IgD-negative memory B cell (primary cell): Measurements from ENCODE around the gene PROS1. TPM values are rescaled to one million over a fixed set of nuclear protein-coding genes. Genes with fewer than 3 reads are reported as not detected.
"Not testable (repeated sequence)": the region's sequence is repeated elsewhere in the genome, so short reads cannot be mapped to it uniquely, and the experiment has no call there.

Experiments used
- H3K27ac Mint-ChIP-seq, 3 donors: one replicate each; pipeline ENCODE4 v1.8.0; 2020 to 2022; ENCODE audit warnings: mild to moderate bottlenecking in 3 of 3, mixed read lengths in 3 of 3, moderate library complexity in 1 of 3
- H3K27me3 Mint-ChIP-seq: one replicate; pipeline ENCODE4 v1.8.0; 2021; ENCODE audit warnings: mixed read lengths
- H3K36me3 Mint-ChIP-seq: one replicate; pipeline ENCODE4 v1.8.0; 2020; ENCODE audit warnings: mild to moderate bottlenecking, mixed read lengths
- H3K4me1 Mint-ChIP-seq, 3 donors: one replicate each; pipeline ENCODE4 v1.8.0; 2020 to 2022; ENCODE audit warnings: mixed read lengths in 3 of 3, mild to moderate bottlenecking in 1 of 3
- H3K4me3 Mint-ChIP-seq, 4 donors: one replicate each; pipeline ENCODE4 v1.8.0; 2020 to 2022; ENCODE audit warnings: mild to moderate bottlenecking in 4 of 4, mixed read lengths in 4 of 4, moderate library complexity in 3 of 4
- H3K9me3 Mint-ChIP-seq, 3 donors: one replicate each; pipeline ENCODE4 v1.8.0; 2020 to 2021; ENCODE audit warnings: mixed read lengths in 3 of 3, mild to moderate bottlenecking in 1 of 3
- polyA plus RNA-seq: library from polyadenylated mRNA; unstranded; fragments of 300-500 nt; fragmentation: Illumina TruSeq; gene quantifications from one replicate; pipeline ENCODE4 v1.2.3, GENCODE V29; 2021

The PROS1 gene
- polyA plus RNA-seq, 1 donor from 2014 or later: 0.26 TPM

DNA sequence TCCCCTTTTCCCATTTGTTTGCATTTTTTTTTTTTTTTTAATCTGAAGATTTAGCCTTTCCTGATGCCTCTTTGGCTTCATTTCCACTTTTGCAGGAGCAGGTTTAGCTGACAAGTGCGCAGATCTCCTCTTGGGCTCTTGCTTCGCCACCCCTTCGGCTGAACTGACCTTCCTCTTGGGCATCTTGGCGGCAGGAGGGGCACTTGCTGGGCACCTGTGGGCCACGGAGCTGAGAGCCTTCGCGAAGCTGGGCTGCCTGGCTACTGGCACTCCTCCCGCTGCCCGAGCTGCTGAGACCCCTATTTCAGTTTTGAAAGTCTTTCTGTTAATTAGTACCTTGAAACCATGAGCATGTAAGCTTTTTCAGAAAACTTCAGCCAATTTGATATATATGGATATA, 15.1 kb upstream of the PROS1 start:
- Mint-ChIP-seq H3K36me3 (no peaks in the 10 kb centered on the region), H3K4me3 (no peak overlapping the region), H3K27ac (no peak overlapping the region), H3K9me3 (no peaks in the 10 kb centered on the region), H3K4me1 (peaks cover 0 to 3% (median 0%) of the 10 kb centered on the region in 3 donors), H3K27me3 (no peaks in the 10 kb centered on the region)

DNA sequence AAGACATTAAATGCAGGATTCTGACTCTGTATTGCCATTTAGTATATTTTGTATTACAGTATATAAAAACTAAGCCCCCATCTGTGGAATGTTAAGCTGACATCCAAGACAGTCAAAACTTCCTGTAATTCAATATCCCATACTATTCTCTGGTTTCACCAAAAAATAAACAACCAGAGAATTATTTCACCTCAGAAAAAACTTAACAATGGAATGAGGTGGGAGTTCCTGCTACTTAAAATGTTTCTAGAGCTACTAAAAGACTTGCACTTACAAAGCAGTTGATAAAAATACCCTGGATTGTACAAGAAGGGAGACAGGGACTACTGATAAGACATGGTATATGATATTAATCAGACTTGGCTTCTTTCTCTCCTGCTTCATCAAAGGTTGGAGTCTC, 14.6 kb upstream of the PROS1 start:
- peaks cover 2% of the 10 kb centered on the region for H3K36me3 Mint-ChIP-seq
- no peak overlapping the region for H3K27ac Mint-ChIP-seq
- H3K4me1 Mint-ChIP-seq: peaks cover 0 to 3% (median 0%) of the 10 kb centered on the region in 3 donors
- no peaks in the 10 kb centered on the region for H3K27me3 Mint-ChIP-seq
- no peak overlapping the region for H3K4me3 Mint-ChIP-seq
- H3K9me3 Mint-ChIP-seq: no peaks in the 10 kb centered on the region

DNA sequence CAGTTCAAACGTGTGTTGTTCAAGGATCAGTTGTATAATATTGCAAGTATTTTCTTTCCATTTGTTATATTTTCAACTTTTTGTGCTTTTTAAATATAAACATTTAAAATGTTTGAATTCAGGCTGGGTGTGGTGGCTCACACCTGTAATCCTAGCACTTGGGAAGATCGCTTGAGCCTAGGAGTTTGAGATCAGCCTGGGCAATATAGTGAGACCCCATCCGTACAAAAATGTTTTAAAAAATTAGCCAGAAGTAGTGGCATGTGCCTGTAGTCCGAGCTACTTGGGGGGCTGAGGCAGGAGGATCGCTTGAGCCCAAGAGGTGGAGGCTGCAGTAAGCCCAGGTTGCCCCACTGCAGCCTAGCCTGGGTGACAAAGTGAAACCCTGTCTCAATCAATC, 10.9 kb upstream of the PROS1 start:
- H3K4me3 Mint-ChIP-seq: no peak overlapping the region
- H3K4me1 Mint-ChIP-seq: peaks cover 8 to 12% (median 10%) of the 10 kb centered on the region in 3 donors
- no peaks in the 10 kb centered on the region for H3K9me3 Mint-ChIP-seq
- H3K27ac Mint-ChIP-seq: no peak overlapping the region
- H3K27me3 Mint-ChIP-seq: no peaks in the 10 kb centered on the region
- H3K36me3 Mint-ChIP-seq: peaks cover 2% of the 10 kb centered on the region

DNA sequence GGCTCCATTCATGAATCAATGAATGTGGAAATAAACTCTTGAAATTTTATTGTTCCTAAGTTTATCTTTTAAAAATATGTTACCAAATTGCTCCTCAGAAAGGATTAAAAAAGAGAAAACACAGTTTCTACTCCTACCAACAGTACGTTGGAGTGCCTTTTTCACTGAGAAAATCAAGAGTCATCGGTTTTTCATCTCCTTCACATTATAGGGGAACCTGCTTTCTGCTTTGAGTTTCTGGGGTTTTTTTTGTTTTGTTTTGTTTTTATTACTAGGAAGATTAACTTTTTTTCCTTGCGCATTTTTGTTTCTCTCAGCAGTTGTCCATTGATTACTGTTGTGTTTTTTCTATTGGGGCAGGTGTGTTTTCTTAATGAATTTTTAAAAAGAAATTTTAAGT, 9.7 kb upstream of the PROS1 start:
- peaks cover 11 to 15% (median 14%) of the 10 kb centered on the region in 3 donors for H3K4me1 Mint-ChIP-seq
- no peak overlapping the region for H3K4me3 Mint-ChIP-seq
- peaks cover 2% of the 10 kb centered on the region for H3K36me3 Mint-ChIP-seq
- H3K27me3 Mint-ChIP-seq: no peaks in the 10 kb centered on the region
- no peaks in the 10 kb centered on the region for H3K9me3 Mint-ChIP-seq
- H3K27ac Mint-ChIP-seq: no peak overlapping the region

DNA sequence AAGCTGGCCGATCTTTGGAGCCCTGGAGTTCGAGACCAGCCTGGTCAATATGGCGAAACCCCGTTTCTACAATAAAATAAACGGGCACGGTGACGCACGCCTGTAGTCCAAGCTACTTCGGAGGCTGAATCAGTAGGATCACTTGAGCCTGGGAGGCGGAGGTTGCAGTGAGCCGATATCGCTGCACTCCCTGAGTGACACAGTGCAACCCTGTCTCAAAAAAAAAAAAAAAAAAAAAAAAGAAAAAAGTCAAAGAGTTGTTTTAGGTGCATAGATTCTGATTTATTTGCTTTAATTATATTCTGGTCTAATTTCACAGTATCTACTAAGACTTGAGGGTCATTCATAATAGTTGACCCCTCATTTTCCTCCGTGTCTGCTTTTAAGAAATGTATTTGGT, 8.0 kb upstream of the PROS1 start:
- Mint-ChIP-seq H3K27me3 (no peaks in the 10 kb centered on the region), H3K27ac (no peak overlapping the region), H3K4me3 (peak overlapping the region; percentile 18 to 80 (median 64)), H3K4me1 (peaks cover 11 to 15% (median 14%) of the 10 kb centered on the region in 3 donors), H3K36me3 (peaks cover 2% of the 10 kb centered on the region), H3K9me3 (no peaks in the 10 kb centered on the region)

DNA sequence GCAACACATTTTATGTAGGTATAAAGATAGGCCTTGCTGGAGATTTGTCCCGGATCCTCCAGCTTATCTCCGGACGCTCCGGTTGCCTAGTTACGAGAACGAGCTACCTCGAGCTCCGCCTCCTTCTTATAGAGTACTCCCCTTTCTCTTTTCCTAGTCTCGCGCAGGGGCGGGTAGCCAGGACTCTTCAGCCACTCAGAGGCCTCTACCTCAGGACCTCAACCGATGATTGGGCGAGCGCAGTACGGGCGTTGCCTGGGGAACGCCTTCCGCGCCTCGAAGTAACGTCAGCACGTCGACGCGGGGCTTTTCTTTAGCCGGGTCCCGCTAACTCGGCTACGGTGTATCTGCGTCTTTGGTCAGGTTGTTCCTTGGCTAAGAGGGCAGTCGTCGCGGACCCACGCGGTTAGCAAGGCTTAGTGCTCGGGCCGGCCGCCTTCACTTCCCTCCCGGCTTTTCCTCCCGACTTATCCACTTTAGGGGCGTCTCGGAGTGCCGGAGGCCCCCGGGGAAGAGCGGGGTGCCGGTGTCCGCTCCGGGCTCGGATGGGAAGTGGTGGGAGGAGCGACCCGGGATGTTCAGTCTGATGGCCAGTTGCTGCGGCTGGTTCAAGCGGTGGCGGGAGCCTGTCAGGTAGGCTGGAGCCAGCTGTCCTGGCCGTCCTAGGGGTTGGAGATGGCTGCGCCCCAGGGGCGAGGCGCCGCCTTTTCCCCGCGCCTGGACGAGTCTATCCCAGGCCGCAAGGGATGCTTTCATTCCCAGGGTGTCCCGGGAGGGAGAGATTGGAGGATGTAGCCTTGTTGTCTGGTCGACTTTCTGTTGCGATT, 6.4 kb upstream of the PROS1 start, which contains the start of gene ARL13B:
TSS of gene ARL13B (plus strand) at position 306 of the 827 bp plus-strand sequence. CDS start at position 575, 269 bp downstream.
- Mint-ChIP-seq H3K27ac (peak within 1 kb of the TSS; percentile 73 to 97 (median 92)), H3K27me3 (no peaks in the 10 kb centered on the region), H3K4me1 (peaks cover 11 to 15% (median 14%) of the 10 kb centered on the region in 3 donors), H3K9me3 (no peaks in the 10 kb centered on the region), H3K36me3 (peaks cover 2% of the 10 kb centered on the region), H3K4me3 (peak within 1 kb of the TSS; percentile 79 to 97 (median 94))

DNA sequence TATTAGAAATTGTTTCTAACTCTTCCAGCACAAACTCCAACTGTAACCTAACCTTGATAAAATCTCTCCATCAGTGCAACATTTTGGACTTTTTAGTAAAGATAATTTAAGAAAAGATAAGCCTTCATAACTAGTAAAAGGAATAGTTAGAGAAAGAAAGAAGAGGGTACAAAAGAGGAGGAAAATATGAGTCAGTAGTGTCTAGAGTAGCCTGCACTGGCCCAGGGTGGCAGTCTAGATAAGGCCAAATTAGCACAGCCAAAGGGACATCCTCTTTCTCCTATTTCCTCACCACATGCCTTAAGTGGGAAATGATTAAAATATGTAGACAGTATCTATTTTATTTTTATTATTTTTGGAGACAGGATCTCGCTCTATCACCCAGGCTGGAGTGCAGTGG, 3.7 kb downstream of the PROS1 start:
- Mint-ChIP-seq H3K36me3 (no peaks in the 10 kb centered on the region), H3K27ac (no peak overlapping the region), H3K9me3 (peaks cover 0 to 2% (median 0%) of the 10 kb centered on the region in 3 donors), H3K27me3 (peaks cover 17% of the 10 kb centered on the region), H3K4me1 (peaks cover 2 to 11% (median 4%) of the 10 kb centered on the region in 3 donors), H3K4me3 (no peak overlapping the region)

DNA sequence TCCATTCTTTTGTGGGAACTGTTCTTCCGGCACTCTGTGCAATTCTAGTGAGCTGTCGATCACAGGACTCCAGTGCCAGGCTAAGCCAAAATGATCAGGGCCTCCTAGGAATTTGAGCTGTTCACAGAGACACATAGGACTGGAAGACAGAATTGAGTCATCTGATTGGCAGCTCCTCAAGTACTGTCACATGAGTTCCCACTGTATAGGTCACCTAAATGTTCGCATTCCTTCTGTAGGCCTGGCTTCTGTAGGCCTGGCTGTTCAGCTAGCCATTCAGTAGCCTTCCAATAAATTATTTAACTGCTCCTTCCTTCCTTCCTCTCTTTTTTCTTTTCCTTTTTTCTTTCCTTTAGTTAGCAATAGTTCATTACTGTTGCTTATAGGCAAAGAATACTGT, 4.3 kb downstream of the PROS1 start:
- peaks cover 2 to 11% (median 4%) of the 10 kb centered on the region in 3 donors for H3K4me1 Mint-ChIP-seq
- H3K36me3 Mint-ChIP-seq: no peaks in the 10 kb centered on the region
- H3K27me3 Mint-ChIP-seq: peaks cover 17% of the 10 kb centered on the region
- no peak overlapping the region for H3K27ac Mint-ChIP-seq
- H3K4me3 Mint-ChIP-seq: no peak overlapping the region
- H3K9me3 Mint-ChIP-seq: peaks cover 0 to 4% (median 0%) of the 10 kb centered on the region in 3 donors

DNA sequence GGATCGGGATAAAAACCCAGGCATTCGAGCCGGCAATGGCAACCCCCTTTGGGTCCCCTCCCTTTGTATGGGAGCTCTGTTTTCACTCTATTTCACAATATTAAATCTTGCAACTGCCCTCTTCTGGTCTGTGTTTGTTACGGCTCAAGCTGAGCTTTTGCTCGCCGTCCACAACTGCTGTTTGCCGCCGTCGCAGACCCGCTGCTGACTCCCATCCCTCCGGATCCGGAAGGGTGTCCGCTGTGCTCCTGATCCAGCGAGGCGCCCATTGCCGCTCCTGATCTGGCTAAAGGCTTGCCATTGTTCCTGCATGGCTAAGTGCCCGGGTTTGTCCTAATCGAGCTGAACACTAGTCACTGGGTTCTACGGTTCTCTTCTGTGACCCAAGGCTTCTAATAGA, 8.6 kb downstream of the PROS1 start:
- not testable (repeated sequence) for H3K27me3 Mint-ChIP-seq

DNA sequence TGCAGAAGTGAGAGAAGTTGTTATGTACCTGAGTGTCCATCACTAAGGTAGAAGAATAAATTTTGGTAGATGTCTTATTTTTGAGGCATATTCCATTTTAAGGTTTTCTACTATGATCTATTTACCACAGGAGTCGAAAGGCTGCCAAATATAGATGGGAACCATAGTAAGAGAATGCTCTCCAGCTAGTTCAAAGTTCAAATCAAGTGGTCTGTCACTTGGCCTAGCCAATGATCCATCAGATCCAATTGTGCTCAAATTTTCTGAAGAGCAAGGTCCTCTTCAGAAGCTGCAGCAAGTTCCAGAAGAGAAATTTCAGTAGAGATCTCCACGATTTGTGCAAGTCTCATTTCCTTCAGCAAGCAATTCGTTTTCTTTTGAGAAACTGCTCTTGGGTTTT, 10.9 kb downstream of the PROS1 start:
- Mint-ChIP-seq H3K27me3 (peaks cover 3% of the 10 kb centered on the region), H3K4me3 (no peak overlapping the region), H3K27ac (no peak overlapping the region), H3K4me1 (peaks cover 0 to 2% (median 0%) of the 10 kb centered on the region in 3 donors), H3K9me3 (peaks cover 0 to 7% (median 0%) of the 10 kb centered on the region in 3 donors), H3K36me3 (no peaks in the 10 kb centered on the region)

More for the DNA sequence above, 8.6 kb downstream of the PROS1 start:
- H3K4me3 Mint-ChIP-seq, H3K27ac Mint-ChIP-seq, H3K9me3 Mint-ChIP-seq, H3K36me3 Mint-ChIP-seq, H3K4me1 Mint-ChIP-seq: not testable (repeated sequence)

DNA sequence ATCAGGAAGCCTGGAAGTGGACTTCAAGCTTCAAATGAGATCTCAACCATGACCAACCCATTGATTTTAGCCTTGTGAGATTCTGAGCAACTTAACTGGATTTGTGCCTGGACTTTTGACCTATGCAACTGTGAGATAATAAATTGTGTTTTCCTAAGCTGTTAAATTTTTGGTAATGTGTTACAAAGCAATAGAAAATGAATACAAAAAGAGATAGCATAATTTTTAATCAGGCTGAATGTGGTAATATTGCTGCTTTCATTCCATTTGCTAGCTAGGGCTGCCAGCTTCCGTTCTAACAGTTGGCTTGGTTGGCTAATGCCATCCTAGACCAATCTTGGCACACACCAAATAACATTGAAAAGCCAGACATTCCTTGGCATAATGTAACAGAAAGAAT, 12.2 kb downstream of the PROS1 start:
- peaks cover 3% of the 10 kb centered on the region for H3K27me3 Mint-ChIP-seq
- no peak overlapping the region for H3K27ac Mint-ChIP-seq
- H3K9me3 Mint-ChIP-seq: peaks cover 0 to 9% (median 0%) of the 10 kb centered on the region in 3 donors
- no peak overlapping the region for H3K4me3 Mint-ChIP-seq
- H3K36me3 Mint-ChIP-seq: no peaks in the 10 kb centered on the region
- peaks cover 0 to 2% (median 0%) of the 10 kb centered on the region in 3 donors for H3K4me1 Mint-ChIP-seq

DNA sequence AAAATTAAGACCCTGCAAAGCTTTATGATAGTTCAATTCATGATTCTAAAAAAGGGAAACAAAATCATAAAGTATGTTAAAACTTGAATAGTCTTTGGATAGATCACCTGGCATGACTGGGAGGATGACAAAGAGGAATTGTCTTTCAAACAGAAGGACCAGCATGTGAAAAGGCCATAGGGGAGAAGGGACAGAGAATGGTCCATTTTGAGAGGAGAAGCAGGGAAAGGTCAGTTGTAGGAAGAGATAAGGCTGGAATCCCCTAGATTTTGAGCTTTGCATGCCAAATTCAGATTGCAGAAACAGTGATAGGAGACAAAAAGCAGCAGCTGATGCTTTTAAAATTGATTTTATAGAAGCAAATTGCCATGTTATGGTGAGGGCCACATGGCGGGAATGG, 12.7 kb downstream of the PROS1 start:
- no peak overlapping the region for H3K4me3 Mint-ChIP-seq

DNA sequence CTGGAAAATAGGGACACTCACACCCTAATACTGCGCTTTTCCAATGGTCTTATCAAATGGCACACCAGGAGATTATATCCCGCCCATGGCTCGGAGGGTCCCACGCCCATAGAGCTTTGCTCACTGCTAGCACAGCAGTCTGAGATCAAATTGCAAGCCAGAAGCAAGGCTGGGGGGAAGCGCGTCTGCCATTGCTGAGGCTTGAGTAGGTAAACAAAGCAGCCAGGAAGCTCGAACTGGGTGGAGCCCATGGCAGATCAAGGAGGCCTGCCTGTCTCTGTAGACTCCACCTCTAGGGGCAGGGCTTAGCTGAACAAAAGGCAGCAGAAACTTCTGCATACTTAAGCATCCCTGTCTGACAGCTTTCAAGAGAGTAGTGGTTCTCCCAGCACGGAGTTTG, 23.7 kb downstream of the PROS1 start:
- not testable (repeated sequence) for H3K27ac Mint-ChIP-seq, H3K9me3 Mint-ChIP-seq, H3K4me1 Mint-ChIP-seq, H3K27me3 Mint-ChIP-seq, H3K36me3 Mint-ChIP-seq, H3K4me3 Mint-ChIP-seq

More for the DNA sequence above, 12.7 kb downstream of the PROS1 start:
- Mint-ChIP-seq H3K4me1 (peaks cover 0 to 2% (median 0%) of the 10 kb centered on the region in 3 donors), H3K27ac (no peak overlapping the region), H3K36me3 (no peaks in the 10 kb centered on the region), H3K27me3 (peaks cover 3% of the 10 kb centered on the region), H3K9me3 (peaks cover 0 to 11% (median 0%) of the 10 kb centered on the region in 3 donors)

DNA sequence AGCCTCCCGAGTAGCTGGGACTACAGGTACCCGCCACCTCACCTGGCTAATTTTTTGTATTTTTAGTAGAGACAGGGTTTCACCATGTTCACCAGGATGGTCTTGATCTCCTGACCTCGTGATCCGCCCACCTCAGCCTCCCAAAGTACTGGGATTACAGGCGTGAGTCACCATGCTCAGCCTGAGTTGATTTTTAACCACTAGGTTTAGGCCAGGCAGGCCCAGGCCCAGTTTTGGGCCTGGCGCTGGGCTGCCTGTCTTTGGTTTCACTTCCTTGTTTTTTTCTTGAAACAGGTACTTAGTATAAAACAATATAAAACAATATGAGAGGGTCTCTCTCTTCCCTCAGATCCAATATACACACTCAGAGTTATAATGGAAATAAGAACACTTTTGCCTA, 36.2 kb downstream of the PROS1 start:
- H3K4me1 Mint-ChIP-seq, H3K27ac Mint-ChIP-seq, H3K4me3 Mint-ChIP-seq, H3K36me3 Mint-ChIP-seq, H3K9me3 Mint-ChIP-seq, H3K27me3 Mint-ChIP-seq: not testable (repeated sequence)

DNA sequence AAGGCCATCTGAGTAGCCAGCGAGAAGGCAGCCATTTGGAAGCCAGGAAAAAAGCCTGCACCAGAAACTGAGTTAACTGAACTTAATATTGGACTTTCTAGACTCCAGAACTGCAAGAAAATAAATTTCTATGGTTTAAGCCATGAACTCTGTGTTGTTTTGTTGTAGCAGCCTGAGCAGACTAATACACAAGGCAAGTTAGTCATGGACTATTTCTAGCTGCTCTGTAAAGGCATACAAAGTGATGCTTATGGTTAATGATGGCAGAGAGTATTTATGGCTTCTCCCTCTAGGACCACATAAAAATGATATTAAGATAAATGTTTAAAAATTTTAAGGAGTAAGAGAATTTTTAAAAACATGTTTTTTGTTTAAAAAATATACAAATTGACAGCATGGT, 37.1 kb downstream of the PROS1 start:
- Mint-ChIP-seq H3K27me3 (no peaks in the 10 kb centered on the region), H3K4me3 (no peak overlapping the region), H3K36me3 (peaks cover 2% of the 10 kb centered on the region), H3K9me3 (no peaks in the 10 kb centered on the region), H3K27ac (no peak overlapping the region), H3K4me1 (peaks cover 0 to 1% (median 0%) of the 10 kb centered on the region in 3 donors)
